ENCODE data around the gene PLCD3.

PLCD3 gene

DNA sequence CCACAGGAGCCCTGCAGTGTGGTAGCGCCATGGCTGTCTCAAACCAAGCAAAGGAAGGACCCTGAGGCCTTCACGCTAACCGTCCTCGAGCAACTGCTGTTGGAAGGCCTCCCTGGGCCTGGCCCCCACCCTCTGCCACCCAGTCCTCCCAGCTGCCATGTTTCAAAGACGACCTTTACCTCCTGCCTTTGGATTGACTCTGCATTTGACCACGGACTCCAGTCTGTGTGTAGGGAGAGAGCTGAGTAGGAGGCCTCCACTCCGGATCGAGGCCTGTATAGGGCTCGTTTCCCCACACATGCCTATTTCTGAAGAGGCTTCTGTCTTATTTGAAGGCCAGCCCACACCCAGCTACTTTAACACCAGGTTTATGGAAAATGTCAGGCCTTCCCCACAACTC lies 24.3 kb downstream of the PLCD3 start:
- Histone ChIP-seq H3K4me3 (ENCODE audit: low read length) (no peak overlapping the region), H3K9me2 (replicated peaks; ENCODE audit: control insufficient read depth, low read length) (no peaks in the 10 kb centered on the region), H3K27me3 (ENCODE audit: control insufficient read depth, low read length) (no peaks in the 10 kb centered on the region), H3F3A (ENCODE audit: control insufficient read depth, insufficient read depth) (no peaks in the 10 kb centered on the region), H3K4me2 (ENCODE audit: low read length) (no peak overlapping the region), H3K79me2 (ENCODE audit: control insufficient read depth, low read length) (no peaks in the 10 kb centered on the region), H4K20me1 (ENCODE audit: control insufficient read depth, insufficient read depth, low read depth, low read length) (peaks cover 2% of the 10 kb centered on the region; the same call in 1 of the 2 replicates), H3K36me3 (ENCODE audit: control insufficient read depth, low read length) (peaks cover 48% of the 10 kb centered on the region), H3K4me1 (ENCODE audit: control insufficient read depth, low read length) (peaks cover 15% of the 10 kb centered on the region), H3K9me3 (ENCODE audit: control insufficient read depth, insufficient read depth, low read length) (no peaks in the 10 kb centered on the region), H3K27ac (ENCODE audit: low read depth, low read length) (no peak overlapping the region)
- TF ChIP-seq, protein P1, sequence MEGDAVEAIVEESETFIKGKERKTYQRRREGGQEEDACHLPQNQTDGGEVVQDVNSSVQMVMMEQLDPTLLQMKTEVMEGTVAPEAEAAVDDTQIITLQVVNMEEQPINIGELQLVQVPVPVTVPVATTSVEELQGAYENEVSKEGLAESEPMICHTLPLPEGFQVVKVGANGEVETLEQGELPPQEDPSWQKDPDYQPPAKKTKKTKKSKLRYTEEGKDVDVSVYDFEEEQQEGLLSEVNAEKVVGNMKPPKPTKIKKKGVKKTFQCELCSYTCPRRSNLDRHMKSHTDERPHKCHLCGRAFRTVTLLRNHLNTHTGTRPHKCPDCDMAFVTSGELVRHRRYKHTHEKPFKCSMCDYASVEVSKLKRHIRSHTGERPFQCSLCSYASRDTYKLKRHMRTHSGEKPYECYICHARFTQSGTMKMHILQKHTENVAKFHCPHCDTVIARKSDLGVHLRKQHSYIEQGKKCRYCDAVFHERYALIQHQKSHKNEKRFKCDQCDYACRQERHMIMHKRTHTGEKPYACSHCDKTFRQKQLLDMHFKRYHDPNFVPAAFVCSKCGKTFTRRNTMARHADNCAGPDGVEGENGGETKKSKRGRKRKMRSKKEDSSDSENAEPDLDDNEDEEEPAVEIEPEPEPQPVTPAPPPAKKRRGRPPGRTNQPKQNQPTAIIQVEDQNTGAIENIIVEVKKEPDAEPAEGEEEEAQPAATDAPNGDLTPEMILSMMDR (IDR thresholded peaks at IDR 0.05; ENCODE audit: low read depth, low read length, poor library complexity, severe bottlenecking) = no peak
- no peak for TF ChIP-seq EZH2phosphoT487 (IDR thresholded peaks at IDR 0.05; ENCODE audit: borderline replicate concordance, low read length)

DNA sequence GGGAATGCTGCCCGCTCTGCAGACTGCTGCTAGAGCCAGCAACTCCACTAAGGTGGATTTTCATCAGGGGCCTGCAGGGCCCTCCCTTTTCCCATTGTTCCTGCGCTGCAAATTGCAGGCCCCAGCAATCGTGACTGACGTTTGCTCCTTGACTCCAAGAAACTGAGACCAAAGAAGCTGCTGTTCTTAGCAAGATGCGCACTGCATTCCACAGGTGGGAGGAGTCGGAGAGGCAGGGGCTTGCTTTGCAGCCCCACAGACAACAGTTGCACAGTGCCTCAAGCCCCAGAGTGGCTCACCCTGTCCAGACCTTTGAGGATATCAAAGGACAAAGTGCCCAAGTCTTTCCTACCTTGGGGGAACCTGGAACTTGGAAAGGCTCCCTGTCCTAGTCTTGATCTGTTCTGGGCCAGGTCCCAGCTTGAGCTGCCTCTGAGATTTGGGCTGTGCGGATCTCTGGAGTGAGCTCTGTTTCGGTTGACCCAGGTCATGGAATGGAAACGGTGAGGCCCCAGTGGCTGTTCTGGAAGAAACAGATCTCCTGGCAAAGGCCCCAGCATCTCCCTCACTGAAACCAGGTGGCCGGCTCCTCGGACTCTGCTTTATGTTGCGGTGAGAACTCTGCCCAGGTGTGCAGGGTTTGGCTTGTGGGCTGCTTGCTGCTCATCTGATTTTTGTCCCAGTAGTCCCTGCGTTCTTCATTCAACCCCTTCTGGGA lies 24.9 kb downstream of the PLCD3 start:
- H3K27me3 ChIP-seq (ENCODE audit: control insufficient read depth, low read length) = no peaks in the 10 kb centered on the region
- H3K4me1 ChIP-seq (ENCODE audit: control insufficient read depth, low read length) = peaks cover 15% of the 10 kb centered on the region
- no peak for TF ChIP-seq EZH2phosphoT487 (IDR thresholded peaks at IDR 0.05; ENCODE audit: borderline replicate concordance, low read length)
- TF ChIP-seq, protein P1 (IDR thresholded peaks at IDR 0.05; ENCODE audit: low read depth, low read length, poor library complexity, severe bottlenecking) = no peak
- H3K79me2 ChIP-seq (ENCODE audit: control insufficient read depth, low read length) = no peaks in the 10 kb centered on the region
- no peaks in the 10 kb centered on the region for H3K9me2 ChIP-seq (replicated peaks; ENCODE audit: control insufficient read depth, low read length)
- H3F3A ChIP-seq (ENCODE audit: control insufficient read depth, insufficient read depth) = no peaks in the 10 kb centered on the region
- H3K4me2 ChIP-seq (ENCODE audit: low read length) = no peak overlapping the region
- no peaks in the 10 kb centered on the region for H3K9me3 ChIP-seq (ENCODE audit: control insufficient read depth, insufficient read depth, low read length)
- peaks cover 2% of the 10 kb centered on the region; the same call in 1 of the 2 replicates for H4K20me1 ChIP-seq (ENCODE audit: control insufficient read depth, insufficient read depth, low read depth, low read length)
- no peak overlapping the region for H3K4me3 ChIP-seq (ENCODE audit: low read length)
- H3K36me3 ChIP-seq (ENCODE audit: control insufficient read depth, low read length) = peaks cover 54% of the 10 kb centered on the region
- no peak overlapping the region for H3K27ac ChIP-seq (ENCODE audit: low read depth, low read length)

DNA sequence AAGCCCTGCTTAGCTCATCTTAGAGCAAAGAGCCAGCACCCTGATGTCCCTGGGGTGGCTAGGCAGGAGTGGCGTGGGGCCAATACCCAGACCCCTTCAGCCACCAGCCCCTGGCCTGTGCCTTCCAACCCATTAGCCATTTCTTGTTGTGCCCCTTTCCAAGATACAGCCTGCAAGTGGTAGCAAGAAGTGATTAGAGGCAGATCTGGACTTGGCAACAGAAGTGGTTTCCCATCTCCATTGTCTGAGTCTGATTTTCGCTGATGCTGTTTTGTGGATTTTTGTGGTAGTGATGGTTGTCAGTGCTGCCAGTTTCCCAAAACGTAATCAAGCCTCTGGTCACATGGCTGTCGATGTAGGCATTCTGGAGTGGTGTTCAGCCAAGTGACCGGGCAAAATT lies 25.7 kb downstream of the PLCD3 start:
- peaks cover 6% of the 10 kb centered on the region for H3K4me1 ChIP-seq (ENCODE audit: control insufficient read depth, low read length)
- H3K9me3 ChIP-seq (ENCODE audit: control insufficient read depth, insufficient read depth, low read length) = no peaks in the 10 kb centered on the region
- no peaks in the 10 kb centered on the region for H3F3A ChIP-seq (ENCODE audit: control insufficient read depth, insufficient read depth)
- no peak overlapping the region for H3K4me3 ChIP-seq (ENCODE audit: low read length)
- H3K4me2 ChIP-seq (ENCODE audit: low read length) = no peak overlapping the region
- H3K79me2 ChIP-seq (ENCODE audit: control insufficient read depth, low read length) = no peaks in the 10 kb centered on the region
- peaks cover 2% of the 10 kb centered on the region; the same call in 1 of the 2 replicates for H4K20me1 ChIP-seq (ENCODE audit: control insufficient read depth, insufficient read depth, low read depth, low read length)
- TF ChIP-seq EZH2phosphoT487 (IDR thresholded peaks at IDR 0.05; ENCODE audit: borderline replicate concordance, low read length) = no peak
- TF ChIP-seq, protein P1 (IDR thresholded peaks at IDR 0.05; ENCODE audit: low read depth, low read length, poor library complexity, severe bottlenecking) = no peak
- H3K27ac ChIP-seq (ENCODE audit: low read depth, low read length) = no peak overlapping the region
- peaks cover 63% of the 10 kb centered on the region for H3K36me3 ChIP-seq (ENCODE audit: control insufficient read depth, low read length)
- no peaks in the 10 kb centered on the region for H3K9me2 ChIP-seq (replicated peaks; ENCODE audit: control insufficient read depth, low read length)
- H3K27me3 ChIP-seq (ENCODE audit: control insufficient read depth, low read length) = no peaks in the 10 kb centered on the region

Data from DOHH2 (cell line).